GM21390 (cell line): ENCODE measurements around the gene C10orf67.

ENCODE experiments used
- ATAC-seq: cut with Tn5 transposase; IDR thresholded peaks from one replicate; pipeline ENCODE4 v1.9.1; 2021; ENCODE audit not compliant: unreplicated experiment

Gene C10orf67

DNA sequence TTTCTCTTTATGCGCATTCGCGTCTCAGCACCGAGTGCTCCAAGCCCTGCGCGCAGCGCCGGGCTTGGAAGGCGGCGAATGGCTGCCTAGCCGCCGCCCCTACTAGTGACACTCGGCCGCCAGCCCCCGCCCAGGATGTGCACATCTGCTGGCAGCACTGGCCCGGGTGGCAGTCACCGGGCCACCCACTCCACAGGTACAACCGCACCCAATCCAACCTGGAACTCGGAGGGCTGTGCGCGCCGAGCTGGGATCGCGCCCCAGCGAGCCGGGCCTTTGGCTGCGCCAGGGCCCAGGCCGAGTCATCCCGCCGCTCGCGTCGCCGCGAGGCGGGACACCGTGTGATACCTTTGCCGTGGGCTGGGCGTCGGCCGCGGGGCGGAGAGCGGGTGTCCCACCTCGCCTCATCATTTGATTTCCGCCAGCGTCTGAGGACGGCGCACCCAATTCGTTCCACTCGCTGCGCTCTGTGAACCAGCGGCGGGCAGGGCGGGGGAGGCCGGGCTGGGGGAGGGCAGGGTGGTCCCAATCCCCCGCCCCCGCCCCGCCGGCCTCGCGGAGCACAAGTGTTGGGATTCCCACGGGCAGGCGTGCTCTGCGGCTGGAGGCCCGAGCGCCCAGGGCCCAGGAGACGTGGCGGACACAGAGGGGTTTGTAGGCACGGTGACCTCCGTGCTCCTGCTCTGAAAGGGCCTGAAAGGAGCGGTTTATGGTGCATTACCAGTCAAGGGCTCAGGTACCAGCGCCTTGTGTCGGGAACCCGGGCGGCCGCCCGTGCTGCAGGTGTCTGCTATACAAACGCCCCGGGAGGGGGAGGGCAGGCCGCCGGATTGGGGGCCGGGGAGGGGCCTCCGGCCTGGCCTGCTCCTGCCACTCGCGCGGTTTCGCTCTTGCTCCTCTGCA is 170.3 kb downstream of the C10orf67 start:
- no peak for ATAC-seq

DNA sequence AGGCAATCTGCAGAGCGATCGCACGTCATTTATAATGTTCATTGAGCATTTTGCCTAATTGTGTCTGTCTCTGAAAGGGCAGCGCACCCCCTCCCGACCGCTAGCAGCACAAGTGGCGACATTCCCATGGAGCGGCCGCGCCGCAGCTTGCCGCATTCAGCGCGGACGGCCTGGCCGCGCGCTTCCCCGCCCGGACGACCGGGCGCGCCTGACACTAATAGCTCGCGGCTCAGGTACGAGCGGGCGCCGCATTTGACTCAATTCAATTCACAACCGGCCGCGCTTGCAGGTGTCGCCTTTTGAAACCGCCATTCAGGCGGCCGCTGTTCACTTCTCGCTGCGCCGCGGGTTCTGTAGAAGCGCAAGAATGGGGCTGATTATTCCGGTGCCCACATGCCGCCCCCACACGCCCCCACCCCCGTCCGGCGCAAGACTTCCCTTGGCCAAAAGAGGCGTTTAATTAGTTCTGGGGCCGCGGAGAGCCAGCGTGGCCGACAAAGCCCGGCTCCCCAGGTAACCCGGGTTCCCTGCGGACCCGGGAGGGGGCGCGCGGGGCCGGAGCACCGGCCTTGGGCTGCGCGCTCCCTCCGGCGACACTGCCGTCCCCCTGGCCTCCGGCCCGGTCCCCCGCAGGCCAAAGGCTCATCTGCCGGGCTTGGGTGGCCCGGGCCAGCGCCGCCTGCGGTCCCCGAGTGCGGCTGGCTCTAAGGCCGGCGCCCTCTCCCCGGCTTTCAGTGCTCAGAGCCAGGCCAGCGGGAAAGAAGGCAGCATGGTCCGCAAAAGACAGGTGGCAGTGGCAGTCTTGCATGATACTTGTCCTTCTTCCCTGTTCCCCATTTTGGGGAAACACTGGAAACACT is 171.2 kb downstream of the C10orf67 start:
- no peak for ATAC-seq

DNA sequence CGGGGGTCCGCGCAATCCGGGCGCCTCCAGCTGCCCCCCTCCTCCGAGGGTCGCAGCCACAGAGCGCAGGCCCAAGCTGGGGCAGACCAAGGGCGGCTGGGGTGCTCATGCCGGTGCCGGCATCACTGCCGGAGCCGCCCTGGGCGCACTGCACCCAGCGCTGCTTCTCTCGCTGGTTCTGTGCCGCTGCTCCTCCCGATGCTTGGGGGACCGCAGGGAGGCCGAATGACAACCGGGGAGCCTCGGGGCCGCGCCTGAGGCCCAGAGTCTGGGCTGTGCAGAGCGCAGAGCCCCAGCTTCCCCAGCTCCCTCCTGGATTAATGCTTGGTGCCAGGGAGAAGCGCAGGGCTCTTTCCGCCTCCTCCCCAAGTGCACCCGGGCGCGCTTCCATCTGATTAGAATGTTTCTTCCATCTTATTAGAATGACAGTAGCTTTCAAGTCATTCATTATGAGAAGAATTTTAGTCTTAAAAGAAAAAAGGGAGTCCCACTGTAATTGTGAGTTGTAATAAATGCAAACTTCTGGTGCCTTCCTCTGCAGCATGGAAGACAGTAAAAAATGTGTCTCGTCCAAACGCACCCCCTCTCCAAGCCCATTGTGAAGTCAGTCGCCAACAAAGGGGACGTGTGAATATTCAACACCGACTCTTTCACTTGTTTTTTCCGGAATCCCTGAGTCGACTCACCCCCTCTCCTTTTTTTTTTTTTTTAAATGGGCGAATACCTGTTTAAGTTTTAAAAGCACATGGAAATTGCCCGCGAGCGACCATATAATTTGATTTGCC is 172.0 kb downstream of the C10orf67 start:
- no peak for ATAC-seq

DNA sequence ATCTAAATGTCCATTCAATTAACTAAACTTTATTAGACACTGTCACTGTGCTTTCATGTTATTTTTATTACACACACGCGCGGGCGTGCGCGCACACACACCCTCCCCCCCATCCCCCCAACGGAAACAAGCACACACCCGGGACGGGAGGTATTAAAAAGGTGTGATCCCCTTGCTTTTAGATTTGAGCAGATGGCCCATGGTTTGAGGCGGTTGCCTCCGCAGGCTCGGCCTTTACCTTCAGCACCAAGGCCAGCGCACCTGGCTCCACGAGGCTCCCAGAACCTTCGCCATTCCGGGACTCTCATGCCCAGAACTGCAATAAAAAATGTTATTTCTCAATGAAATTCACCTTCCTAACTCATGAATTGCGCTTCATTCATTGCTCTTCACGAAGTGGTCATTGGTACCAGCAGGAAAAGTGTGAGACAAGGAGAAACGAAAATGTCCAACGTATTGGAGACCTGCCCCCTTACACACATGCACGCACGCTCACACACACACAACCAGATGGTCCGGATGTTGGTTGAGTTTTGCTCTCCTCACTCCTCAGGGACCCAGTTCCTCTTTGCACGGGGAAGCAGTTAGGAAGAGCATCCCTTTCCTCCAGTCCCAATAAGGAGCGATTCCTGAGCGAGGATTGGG is 173.2 kb downstream of the C10orf67 start:
- no peak for ATAC-seq

DNA sequence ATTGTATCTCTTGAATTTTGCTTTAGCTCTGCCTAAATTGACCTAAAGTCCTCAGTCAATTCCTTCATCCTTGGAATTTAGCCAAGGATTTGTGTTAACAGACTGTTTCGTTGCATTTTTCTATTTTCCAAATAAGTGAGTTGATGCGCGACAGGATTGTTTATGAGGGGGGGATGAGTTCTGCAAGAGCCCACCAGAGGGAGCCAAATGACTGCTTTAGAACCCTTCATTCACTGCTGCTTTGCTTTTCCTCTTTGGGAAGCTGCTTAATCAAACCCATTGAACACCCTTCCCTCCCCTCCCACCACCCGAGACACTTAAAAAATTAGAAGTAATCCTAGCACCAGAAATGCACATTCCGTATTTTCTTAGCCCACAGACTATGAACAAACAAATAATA is 186.2 kb downstream of the C10orf67 start:
- peak; percentile 84 for ATAC-seq

DNA sequence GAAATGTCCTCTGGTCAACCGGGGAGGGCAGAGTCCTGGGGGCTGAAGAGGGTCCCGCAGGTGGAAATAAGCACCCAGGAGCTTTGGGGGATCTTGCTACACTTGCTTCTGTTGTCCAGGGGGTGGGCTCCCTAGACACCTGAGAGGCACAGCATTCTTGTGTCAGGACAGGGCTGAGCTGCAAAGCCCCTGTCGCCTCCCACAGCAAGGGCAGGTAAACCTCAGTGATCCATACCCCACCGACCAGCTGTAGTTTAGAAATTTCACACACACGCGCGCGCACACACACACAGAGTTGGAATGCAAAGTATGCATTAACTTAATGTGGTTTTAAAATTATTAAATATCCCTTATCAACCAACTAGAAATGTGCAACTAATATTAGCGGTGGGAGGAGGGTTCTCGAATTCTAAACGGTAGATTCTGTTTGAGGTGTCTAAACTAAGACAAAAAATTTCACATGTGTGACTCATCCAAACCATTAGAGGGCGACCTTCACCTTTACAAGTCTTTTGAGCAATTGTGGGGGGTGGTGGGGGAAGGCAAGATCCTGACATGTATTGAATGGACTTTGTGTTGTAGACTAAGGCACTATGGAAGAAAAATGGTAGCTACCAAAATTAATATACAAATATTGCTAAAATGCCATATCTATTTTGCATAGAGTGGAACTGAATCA is 186.8 kb downstream of the C10orf67 start:
- peak; percentile 73 for ATAC-seq

DNA sequence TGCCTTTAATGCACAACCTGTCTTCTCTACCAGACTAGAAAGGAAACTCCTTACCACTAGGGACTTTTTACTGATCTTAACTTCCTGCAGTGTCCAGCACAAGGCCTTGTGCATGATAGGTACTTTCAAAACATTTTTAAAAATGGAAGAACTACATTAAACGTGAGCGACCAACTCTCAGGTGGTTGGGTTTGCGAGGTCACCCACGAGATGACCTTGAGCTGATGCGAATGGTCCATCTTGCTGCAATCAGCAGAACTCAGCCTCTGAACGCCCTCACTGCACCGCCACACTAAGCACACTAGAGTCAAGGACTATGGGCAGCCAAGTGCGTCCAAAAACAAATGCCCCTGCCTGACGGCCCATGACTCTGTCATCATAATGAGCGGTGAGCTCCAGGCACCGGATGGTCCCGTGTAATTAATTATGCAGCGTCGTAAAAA is 187.3 kb downstream of the C10orf67 start:
- ATAC-seq: no peak

DNA sequence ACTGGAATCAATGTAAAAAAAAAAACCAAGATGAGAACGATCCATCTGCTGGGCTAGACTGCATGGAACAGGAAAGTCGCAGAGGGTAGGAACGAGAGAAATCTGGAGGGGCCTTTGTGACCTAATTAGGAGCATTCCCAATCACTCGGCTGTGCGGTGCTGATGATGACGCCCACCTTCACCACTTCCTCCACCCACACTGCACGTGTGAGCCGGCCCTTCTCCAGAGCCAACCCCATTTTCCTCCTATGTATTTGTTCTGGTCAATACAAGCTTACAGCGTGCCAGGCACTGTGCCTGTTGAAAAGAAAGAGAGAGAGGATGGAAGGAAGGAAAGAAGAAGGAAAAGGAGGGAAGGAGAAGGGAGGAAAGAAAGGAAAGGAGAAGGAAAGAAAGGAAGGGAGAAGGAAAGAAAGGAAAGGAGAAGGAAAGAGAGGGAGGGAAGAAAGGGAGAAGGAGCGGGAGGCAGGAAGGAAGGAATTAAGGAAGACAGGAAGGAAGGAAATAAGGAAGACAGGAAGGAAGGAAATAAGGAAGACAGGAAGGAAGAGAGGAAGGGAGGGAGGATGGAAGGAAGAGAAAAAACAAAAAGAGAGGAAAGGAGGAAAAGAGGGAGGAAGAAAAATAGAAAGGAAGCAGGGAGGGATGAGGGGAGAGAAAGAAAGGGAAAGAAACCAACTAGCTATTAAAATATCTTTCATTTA is 188.0 kb downstream of the C10orf67 start:
- no peak for ATAC-seq

DNA sequence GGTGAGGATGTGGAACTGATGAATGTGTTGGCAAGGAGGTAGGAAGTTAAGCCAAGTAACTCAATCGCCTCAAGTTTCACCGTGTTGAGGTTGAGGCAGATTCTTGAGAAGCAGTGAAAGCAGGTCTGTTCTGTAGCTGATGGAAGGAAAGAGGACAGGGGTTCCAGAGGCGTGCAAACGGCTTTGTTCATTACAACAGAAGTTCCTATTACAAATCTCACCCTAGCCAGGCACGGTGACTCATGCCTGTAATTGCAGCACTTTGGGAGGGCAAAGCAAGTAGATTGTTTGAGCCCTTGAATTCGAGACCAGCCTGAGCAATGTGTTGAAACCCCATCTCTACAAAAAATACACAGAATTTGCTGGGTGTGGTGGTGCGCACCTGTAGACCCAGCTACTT is 189.4 kb downstream of the C10orf67 start:
- ATAC-seq: no peak
